Middle frontal gyrus (tissue), 1 donor: Measurements from ENCODE around the gene ANKRD24.
"Not testable (repeated sequence)": the region's sequence is repeated elsewhere in the genome, so short reads cannot be mapped to it uniquely, and the experiment has no call there.

Experiments used
- DNase-seq: peaks from one replicate; pipeline ENCODE4 v3.0.0-alpha.2; 2015; ENCODE audit warnings: low spot score; ENCODE audit errors: extremely low spot score

Gene ANKRD24

DNA sequence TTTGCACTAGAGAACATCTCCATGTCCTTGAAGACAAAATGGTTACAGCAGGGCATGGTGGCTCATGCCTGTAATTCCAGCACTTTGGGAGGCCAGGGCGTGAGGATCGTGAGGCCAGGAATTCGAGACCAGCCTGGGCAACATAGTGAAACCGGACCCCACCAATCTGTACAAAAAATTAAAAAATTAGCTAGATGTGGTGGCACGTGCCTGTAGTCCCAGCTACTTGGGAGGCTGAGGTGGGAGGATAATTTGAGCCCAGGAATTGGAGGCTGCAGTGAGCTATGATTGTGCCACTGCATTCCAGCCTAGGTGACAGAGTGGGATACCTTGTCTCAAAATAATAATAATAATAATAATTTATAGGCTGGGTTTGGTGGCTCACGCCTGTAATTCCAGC, 47.7 kb downstream of the ANKRD24 start:
- DNase-seq = not testable (repeated sequence)

DNA sequence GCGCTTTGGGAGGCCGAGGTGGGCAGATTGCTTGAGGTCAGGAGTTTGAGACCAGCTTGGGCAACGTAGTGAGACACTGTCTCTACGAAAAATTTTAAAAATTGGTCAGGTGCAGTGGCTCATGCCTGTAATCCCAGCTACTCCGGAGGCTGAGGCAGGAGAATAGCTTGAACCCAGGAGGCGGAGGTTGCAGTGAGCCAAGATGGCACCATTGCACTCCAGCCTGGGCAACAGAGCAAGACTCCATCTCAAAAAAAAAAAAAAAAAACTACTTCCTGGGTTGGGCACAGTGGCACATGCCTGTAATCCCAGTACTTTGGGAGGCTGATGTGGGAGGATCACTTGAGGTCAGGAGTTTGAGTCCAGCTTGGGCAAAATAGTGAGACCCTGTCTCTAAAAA, 49.0 kb downstream of the ANKRD24 start:
- DNase-seq = not testable (repeated sequence)

DNA sequence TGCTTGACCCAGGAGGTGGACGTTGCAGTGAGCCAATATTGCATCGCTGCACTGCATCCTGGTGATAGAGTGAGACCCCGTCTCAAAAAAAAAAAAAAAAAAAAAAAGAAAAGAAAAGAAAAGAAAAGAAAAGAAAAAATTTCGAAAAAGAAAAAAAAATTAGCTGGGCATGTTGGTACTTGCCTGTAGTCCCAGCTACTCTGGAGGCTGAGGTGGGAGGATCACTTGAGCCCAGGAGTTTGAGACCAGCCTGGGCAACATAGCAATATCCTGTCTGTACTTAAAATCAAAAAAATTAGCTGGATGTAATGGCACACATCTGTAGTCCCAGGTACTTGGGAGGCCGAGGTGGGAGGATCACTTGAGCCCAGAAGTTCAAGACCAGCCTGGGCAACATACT, 49.6 kb downstream of the ANKRD24 start:
- not testable (repeated sequence) for DNase-seq

DNA sequence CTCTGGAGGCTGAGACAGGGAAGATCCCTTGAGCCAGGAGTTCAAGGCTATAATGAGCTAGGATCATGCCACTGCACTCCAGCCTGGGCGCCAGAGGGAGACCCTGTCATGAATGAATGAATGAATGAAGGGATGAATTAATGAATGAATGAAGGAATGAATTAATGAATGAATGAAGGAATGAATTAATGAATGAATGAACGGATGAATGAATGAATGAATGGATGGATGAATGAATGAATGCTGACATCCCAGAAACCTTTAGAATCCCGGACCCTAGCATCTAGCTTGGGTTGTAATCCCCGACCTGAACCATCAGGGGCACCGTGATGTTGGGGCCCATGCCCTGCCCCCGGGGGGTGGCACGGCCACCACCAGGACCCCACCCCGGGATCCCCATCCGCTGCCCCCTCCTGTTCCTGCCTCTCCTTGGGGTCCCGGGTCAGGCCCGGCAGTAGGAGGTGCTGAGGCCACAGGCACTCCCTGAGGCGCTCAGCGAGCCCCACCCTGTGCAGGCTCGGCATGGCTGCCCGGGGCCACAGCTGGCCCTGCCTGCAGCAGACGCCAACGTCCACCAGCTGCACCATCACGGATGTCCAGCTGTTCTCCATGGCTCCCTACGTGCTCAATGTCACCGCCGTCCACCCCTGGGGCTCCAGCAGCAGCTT, 50.3 kb downstream of the ANKRD24 start:
- DNase-seq = no peak

DNA sequence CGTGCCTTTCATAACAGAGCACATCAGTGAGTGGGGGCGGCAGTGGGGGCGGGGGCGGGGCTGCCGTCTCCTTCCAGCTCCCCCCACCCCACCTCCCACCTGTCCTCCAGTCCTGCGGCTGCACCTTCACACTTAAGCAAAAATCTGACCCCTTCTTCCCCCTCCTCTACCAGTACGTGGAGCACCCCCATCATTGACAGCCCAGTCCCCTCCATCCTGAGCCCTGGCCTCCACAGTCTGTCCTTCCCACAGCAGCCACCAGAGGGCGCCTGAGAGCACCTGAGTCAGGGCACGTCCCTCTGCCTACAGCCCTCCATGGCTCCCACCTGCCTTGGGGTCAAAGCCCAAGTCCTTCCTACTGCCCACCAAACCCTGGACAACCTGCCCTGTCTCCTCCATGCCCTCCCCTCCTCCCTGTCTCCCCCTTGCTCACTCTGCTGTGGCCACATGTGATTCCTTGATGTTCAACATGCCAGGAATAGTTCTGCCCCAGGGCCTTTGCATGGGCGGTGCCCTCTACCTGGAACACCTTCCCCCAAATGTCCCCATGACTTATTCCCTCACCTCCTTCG, 50.9 kb downstream of the ANKRD24 start:
- DNase-seq = no peak

DNA sequence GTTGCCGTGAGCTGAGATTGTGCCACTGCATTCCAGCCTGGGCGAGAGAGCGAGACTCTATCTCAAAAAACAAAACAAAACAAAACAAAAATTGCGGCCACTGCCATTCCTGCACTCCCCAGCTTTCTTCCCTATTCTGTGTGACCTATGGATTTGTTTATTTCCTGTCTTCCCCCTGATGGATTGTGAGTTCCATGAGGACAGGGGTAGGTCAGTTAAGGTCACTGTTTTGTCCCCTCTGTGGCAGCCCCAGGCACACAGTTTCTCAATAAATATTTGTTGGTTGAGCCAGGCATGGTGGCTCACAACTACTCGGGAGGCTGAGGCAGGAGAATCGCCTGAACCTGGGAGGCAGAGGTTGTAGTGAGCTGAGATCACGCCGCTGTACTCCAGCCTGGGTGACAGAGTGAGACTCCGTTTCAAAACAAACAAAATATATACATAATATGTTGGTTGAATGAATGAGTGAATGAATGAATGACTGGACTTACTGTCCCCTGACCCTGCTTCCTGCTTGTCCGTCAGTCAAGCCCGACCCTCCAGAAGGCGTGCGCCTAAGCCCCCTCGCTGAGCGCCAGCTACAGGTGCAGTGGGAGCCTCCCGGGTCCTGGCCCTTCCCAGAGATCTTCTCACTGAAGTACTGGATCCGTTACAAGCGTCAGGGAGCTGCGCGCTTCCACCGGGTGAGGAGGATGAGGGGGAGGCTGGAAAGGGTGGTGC, 51.8 kb downstream of the ANKRD24 start:
- no peak for DNase-seq

DNA sequence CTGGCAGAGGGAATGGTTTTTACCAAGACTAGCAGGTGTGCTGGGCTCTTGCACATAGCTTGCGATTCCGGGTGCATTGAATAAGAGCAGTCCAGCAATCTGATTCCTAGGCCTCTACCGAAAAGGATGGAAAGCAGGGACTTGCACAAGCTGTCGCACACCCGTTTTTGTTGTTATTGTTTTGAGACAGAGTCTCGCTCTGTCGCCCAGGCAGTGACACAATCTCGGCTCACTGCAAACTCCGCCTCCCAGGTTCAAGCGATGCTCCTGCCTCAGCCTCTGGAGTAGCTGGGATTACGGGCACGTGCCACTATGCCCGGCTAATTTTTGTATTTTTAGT, 52.3 kb downstream of the ANKRD24 start:
- DNase-seq = no peak

DNA sequence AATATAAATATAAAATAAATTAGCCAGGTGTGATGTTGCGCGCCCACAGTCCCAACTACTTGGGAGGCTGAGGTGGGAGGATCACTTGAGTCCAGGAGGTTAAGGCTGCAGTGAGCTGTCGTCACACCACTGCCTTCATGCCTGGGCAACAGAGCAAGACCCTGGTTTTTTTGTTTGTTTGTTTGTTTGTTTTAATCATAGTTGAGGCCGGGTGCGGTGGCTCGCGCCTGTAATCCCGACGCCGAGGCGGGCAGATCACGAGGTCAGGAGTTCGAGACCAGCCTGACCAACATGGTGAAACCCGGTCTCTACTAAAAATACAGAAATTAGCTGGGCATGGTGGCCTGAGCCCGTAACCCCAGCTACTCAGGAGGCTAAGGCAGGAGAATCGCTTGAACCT, 55.0 kb downstream of the ANKRD24 start:
- not testable (repeated sequence) for DNase-seq

DNA sequence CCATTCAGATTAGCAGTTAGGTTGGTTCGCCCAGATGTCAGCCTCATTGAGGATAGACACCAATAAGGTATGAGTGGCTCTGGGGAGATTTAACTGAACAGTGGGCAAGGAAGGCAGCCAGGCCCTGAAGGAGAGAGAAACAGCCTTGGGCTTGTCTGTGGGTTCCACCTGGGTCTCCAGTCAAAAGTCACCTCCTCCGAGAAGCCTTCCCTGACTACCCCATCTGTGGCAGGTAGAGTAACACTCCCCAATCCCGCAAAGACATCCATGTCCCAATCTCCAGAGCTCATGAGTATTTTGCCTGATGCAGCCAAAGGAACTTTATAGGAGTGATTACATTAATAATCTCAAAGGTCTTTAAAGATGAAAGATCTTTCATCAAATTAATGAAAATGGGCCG, 56.3 kb downstream of the ANKRD24 start:
- DNase-seq = no peak

DNA sequence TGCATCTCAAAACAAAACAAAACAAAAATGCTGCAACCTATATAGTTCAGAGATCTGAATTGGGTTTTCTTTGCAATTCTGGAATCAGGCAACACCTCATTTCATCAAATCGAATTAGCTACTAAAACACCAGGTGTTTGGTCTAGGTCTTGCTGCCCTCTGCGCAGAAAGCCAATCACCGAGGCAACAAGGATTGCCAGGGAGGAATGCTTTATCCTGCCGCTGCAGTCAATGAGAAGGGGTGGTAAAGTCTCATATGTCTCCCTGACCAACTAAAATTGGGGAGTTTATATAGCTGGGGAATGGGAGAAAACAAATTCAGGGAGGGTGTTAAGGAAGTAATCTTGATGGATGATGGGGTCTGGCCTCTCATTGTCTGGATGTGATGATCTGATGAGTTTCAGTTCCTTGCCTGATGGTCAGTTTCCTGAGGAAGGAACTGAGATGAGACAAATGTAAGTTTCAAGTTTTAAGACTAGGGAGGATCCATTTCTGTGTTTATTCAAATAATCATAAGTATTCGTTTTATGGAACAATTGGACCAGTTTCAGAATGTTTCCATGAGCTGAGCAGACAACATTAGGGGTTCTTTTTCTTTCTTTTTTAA, 59.4 kb downstream of the ANKRD24 start:
- DNase-seq = no peak

DNA sequence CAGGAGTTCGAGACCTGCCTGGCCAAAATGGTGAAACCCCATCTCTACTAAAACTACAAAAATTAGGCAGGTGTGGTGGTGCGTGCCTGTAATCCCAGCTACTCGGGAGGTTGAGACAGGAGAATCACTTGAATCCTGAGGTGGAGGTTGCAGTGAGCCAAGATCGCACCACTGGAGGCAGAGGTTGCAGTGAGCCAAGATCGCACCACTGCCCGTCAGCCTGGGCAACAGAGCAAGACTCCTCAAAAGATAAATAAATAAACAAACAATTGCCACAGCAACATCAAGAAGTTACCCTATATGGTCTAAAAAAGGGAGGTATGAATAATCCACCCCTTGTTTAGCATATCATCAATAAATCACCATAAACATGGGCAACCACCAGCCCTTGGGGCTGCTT, 63.4 kb downstream of the ANKRD24 start:
- not testable (repeated sequence) for DNase-seq

DNA sequence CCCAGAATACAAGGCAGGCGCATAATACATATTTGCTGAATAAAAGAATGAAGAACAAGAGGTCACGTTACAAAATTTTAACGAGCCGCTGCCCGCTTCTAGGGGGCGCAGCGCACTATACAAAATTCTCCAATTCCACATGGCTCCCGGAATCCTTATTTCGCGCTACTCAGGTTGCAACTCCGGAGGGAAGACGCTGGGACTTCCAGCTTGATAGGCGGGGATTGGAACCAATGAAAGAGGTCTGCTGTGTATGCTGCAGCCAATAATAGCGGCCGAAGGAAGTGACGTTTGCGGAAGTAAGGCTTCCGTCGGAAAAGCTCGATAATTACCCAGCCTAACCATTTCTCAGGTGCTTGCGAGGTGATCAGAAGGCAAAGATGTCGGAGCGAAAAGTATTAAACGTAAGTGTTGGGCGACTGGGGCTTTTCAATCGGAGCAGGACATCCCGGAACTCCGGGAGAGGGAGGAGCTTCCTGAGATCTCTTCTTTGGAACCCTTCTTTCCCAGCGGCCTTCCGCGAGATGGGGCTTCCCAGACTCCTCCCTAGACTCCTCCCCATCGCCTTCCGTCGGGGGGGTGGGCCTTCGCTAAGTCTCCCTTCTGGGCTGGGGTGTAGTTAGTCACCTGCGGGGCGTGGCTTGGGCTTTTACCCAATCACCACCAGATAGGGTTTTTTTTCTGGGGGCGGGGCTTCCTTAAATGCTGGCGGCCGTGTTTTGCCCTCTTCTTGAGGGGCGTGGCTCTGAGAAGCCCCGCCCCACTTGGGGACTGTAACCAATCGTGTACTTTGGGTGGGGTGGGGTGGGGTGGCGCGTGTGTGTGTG, 64.5 kb downstream of the ANKRD24 start, which contains the start of gene YJU2:
TSS of gene YJU2 (plus strand) at position 314 of the 827 bp plus-strand sequence. CDS start at position 381, 67 bp downstream.
- DNase-seq = peak; percentile 90

DNA sequence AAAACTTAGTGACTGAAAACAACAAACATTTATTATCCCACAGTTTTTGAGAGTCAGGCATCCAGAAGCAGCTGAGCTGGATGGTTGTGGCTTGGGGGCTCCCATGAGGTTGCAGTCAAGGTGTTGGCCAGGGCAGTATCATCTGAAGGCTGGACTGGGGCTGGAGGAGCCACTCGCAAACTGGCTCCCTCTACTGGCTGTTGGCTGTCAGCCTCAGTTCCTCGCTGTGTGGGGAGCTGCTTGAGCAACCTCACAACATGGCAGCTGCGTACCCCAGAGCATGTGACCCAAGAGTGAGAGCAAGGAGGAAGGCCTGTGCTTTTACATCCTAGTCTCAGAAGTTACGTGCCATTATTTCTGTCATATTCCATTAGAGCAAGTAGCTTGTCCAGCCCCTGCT, 74.1 kb downstream of the ANKRD24 start:
- DNase-seq = no peak

DNA sequence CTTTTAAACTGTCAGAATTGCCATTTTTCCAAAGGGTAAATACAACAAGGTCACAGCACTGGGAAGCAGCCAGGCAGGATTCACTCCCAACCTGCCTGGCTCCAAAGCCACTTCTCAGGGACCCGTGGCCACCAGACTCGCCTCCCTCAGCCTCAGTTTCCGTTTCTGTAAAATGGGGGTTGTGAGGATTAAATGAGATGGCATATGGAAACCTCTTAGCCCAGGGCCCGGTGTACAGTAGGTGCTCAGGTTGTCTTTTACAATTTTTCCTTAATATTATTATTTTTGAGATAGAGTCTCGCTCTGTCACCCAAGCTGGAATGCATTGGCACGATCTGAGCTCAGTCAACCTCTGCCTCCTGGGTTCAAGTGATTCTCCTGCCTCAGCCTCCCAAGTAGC, 74.5 kb downstream of the ANKRD24 start:
- no peak for DNase-seq

DNA sequence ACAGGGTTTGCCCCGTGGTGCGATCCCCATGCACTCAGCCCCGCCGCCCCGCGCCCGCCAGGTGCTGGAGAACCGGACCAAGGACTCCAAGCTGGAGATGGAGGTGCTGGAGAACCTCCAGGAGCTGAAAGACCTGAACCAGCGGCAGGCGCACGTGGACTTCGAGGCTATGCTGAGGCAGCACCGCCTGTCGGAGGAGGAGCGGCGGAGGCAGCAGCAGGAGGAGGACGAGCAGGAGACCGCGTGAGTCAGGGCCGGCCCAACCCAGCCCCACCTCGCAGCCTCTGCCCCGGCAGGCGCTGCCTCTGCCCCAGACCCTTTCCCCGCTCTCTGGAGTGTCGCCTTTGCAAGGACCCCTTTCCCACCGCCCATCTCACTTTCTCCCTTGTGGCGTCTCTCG, 75.7 kb downstream of the ANKRD24 start:
- DNase-seq = no peak

DNA sequence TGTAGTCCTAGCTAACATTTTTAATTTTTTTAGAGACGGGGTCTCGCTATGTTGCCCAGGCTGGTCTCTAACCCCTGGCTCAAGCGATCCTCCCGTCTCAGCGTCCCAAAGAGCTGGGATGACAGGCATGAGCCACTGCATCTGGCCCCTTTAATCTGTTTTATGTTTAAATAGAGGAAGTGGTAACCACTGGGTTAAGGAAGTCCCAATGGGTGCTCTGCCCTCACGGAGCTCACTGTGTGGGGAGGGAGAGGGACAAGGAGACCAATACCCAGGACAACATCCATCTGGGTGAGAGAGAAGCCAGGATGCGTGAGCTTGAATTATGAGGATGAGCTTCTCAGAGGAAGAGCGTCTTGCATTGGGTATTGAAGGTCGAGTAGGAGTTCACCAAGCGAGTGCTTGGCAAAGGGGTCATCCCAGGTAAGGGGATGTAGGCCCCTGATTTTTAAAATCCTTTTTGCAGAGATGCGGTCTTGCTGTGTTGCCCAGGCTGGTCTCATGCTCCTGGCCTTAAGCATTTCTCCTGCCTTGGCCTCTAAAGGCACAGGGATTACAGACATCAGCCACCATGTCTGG, 78.2 kb downstream of the ANKRD24 start:
- DNase-seq = no peak

DNA sequence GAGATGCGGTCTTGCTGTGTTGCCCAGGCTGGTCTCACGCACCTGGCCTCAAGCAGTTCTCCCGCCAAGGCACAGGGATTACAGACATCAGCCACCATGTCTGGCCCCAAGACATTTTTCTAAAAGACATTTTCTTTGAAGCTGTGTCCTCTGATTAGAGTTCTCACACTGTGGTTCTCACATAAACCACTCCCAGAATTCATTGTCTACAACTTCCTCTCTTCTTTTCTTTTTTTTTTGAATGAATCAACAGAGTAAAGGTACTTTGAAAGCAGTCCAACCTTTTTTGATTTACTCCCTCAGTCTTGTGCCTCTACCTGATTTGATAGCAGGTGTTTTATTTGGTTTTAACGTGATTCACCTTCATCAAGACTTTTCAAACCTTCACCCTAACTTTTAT, 82.3 kb downstream of the ANKRD24 start:
- DNase-seq = no peak

DNA sequence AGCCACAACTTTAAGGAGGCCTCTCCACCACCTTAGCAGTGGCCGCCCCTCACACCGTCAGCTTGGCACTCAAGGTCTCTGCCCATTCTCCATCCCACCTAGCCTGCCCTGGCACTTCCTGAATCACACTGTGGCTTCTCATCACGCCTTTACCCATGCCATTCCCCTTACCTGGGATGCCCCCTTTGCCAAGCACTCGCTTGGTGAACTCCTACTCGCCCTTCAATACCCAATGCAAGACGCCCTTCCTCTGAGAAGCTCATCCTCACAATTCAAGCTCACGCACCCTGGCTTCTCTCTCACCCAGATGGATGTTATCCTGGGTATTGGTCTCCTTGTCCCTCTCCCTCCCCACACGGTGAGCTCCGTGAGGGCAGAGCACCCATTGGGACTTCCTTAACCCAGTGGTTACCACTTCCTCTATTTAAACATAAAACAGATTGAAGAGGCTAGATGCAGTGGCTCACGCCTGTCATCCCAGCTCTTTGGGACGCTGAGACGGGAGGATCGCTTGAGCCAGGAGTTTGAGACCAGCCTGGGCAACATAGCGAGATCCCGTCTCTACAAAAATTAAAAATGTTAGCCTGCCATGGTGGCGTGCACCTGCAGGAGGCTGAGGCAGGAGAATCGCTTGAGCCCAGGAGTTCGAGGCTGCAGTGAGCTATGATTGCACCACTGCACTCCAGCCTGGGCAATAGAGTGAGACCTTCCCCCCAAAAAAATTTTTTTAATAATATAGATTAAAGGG, 83.9 kb downstream of the ANKRD24 start:
- no peak for DNase-seq

DNA sequence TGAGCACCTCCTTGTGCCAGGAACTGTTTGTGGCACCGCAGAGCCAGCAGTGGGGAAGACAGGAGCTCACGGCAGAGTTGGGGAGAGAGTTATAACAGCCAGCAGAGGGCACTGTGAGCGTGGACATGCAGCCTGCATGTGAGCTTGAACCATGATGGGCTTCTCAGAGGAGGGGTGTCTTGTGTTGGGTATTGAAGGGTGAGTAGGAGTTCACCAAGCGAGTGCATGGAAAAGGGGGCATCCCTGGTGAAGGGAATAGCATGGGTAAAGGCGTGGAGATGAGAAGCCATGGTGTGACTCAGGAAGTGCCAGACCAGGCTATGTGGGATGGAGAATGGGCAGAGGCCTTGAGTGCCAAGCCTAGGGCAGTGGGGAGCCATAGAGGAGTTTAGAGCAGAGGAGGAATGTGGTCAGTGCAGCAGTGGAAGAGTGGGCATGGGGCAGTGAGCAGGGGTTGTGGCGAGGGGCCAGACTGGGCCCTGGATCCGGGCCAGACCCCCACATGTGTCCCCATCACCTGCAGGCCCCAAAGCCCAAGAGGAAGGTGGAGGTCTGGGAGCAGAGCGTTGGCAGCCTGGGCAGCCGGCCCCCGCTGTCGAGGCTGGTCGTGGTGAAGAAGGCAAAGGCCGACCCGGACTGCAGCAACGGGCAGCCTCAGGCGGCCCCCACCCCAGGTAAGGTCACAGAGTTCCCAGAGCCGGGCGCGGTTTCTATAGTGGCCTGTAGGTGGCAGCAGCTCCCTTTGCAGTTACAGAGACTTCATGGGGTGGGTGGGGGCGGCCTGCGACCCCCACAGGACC, 84.8 kb downstream of the ANKRD24 start:
- no peak for DNase-seq
